Stimulated activated CD4-positive, alpha-beta T cell treated with anti-CD3 and anti-CD28 coated beads, Interleukin-4, amount 100 ng/mL, for 24 hours (primary cell): ENCODE measurements around the gene ACBD6.
"Not testable (repeated sequence)": the region's sequence is repeated elsewhere in the genome, so short reads cannot be mapped to it uniquely, and the experiment has no call there.

Source experiments
- DNase-seq: peaks from one replicate; pipeline ENCODE4 v3.0.0-alpha.2; 2020

The ACBD6 gene

GRCh38 chr1:180486092-180486491 lies 16.3 kb downstream of the ACBD6 start:
- no peak for DNase-seq

- DNase-seq: no peak
Observed at GRCh38 chr1:180484490-180484889, 17.9 kb downstream of the ACBD6 start.

GRCh38 chr1:180482425-180483275 lies 19.7 kb downstream of the ACBD6 start:
- peak; percentile 11 for DNase-seq

GRCh38 chr1:180470031-180470430 lies 32.3 kb downstream of the ACBD6 start:
- DNase-seq: no peak

- no peak for DNase-seq
Observed at GRCh38 chr1:180468311-180468710, 34.1 kb downstream of the ACBD6 start.

- DNase-seq: no peak
Observed at GRCh38 chr1:180462102-180462501, 40.3 kb downstream of the ACBD6 start.

- DNase-seq: not testable (repeated sequence)
Observed at GRCh38 chr1:180461682-180462081, 40.7 kb downstream of the ACBD6 start.

- DNase-seq: no peak
Observed at GRCh38 chr1:180458807-180459206, 43.6 kb downstream of the ACBD6 start.

GRCh38 chr1:180456191-180456590 lies 46.2 kb downstream of the ACBD6 start:
- no peak for DNase-seq

- DNase-seq: no peak
Observed at GRCh38 chr1:180451504-180451903, 50.9 kb downstream of the ACBD6 start.

GRCh38 chr1:180444522-180444921 lies 57.9 kb downstream of the ACBD6 start:
- no peak for DNase-seq

GRCh38 chr1:180440335-180440734 lies 62.0 kb downstream of the ACBD6 start:
- DNase-seq: no peak

GRCh38 chr1:180435566-180435965 lies 66.8 kb downstream of the ACBD6 start:
- DNase-seq: no peak

GRCh38 chr1:180433873-180434272 lies 68.5 kb downstream of the ACBD6 start:
- DNase-seq: no peak

- no peak for DNase-seq
Observed at GRCh38 chr1:180431683-180432082, 70.7 kb downstream of the ACBD6 start.

- DNase-seq: no peak
Observed at GRCh38 chr1:180428782-180429695, 73.3 kb downstream of the ACBD6 start.

- DNase-seq: no peak
Observed at GRCh38 chr1:180425952-180426351, 76.4 kb downstream of the ACBD6 start.

GRCh38 chr1:180424848-180425457 lies 77.4 kb downstream of the ACBD6 start:
- DNase-seq: no peak

GRCh38 chr1:180421614-180422013 lies 80.8 kb downstream of the ACBD6 start:
- DNase-seq: no peak

- not testable (repeated sequence) for DNase-seq
Observed at GRCh38 chr1:180421145-180421544, 81.2 kb downstream of the ACBD6 start.

- DNase-seq: no peak
Observed at GRCh38 chr1:180415985-180416633, 86.3 kb downstream of the ACBD6 start.

- DNase-seq: no peak
Observed at GRCh38 chr1:180415236-180415848, 87.0 kb downstream of the ACBD6 start.
